Measurements from ENCODE around the gene ABCC11.

Gene ABCC11

GRCh38 chr16:48256579-48257177, 9.3 kb upstream of the ABCC11 start:
- TF ChIP-seq POLR2AphosphoS5 (IDR thresholded peaks at IDR 0.05; ENCODE audit: low read depth, low read length) (no peak), FOXP2 (optimal IDR thresholded peaks at IDR 0.05; ENCODE audit: borderline replicate concordance, extremely low read depth, extremely low read length, insufficient read depth) (no peak), REST (IDR thresholded peaks at IDR 0.05; ENCODE audit: insufficient read depth in 1 of 2, low read depth in 2 of 2, low read length in 2 of 2) (no peak), TAF1 (IDR thresholded peaks at IDR 0.05; ENCODE audit: borderline replicate concordance, insufficient read depth, low read length) (no peak), SIN3A (IDR thresholded peaks at IDR 0.05; ENCODE audit: borderline replicate concordance, insufficient read depth, low read length) (no peak)

- no peak for TF ChIP-seq POLR2AphosphoS5 (IDR thresholded peaks at IDR 0.05; ENCODE audit: low read depth, low read length)
- TF ChIP-seq TAF1 (IDR thresholded peaks at IDR 0.05; ENCODE audit: borderline replicate concordance, insufficient read depth, low read length): no peak
- TF ChIP-seq SIN3A (IDR thresholded peaks at IDR 0.05; ENCODE audit: borderline replicate concordance, insufficient read depth, low read length): no peak
- TF ChIP-seq REST (IDR thresholded peaks at IDR 0.05; ENCODE audit: insufficient read depth in 1 of 2, low read depth in 2 of 2, low read length in 2 of 2): no peak
- TF ChIP-seq FOXP2 (optimal IDR thresholded peaks at IDR 0.05; ENCODE audit: borderline replicate concordance, extremely low read depth, extremely low read length, insufficient read depth): no peak
Measured at GRCh38 chr16:48252013-48252412, 4.7 kb upstream of the ABCC11 start.

GRCh38 chr16:48250520-48251278, 3.4 kb upstream of the ABCC11 start:
- TF ChIP-seq REST (IDR thresholded peaks at IDR 0.05; ENCODE audit: insufficient read depth in 1 of 2, low read depth in 2 of 2, low read length in 2 of 2): no peak
- no peak for TF ChIP-seq FOXP2 (optimal IDR thresholded peaks at IDR 0.05; ENCODE audit: borderline replicate concordance, extremely low read depth, extremely low read length, insufficient read depth)
- TF ChIP-seq SIN3A (IDR thresholded peaks at IDR 0.05; ENCODE audit: borderline replicate concordance, insufficient read depth, low read length): no peak
- no peak for TF ChIP-seq TAF1 (IDR thresholded peaks at IDR 0.05; ENCODE audit: borderline replicate concordance, insufficient read depth, low read length)
- TF ChIP-seq POLR2AphosphoS5 (IDR thresholded peaks at IDR 0.05; ENCODE audit: low read depth, low read length): no peak

GRCh38 chr16:48246066-48246465, 1.3 kb downstream of the ABCC11 start:
- TF ChIP-seq FOXP2 (optimal IDR thresholded peaks at IDR 0.05; ENCODE audit: borderline replicate concordance, extremely low read depth, extremely low read length, insufficient read depth) (no peak), REST (IDR thresholded peaks at IDR 0.05; ENCODE audit: insufficient read depth in 1 of 2, low read depth in 2 of 2, low read length in 2 of 2) (no peak), POLR2AphosphoS5 (IDR thresholded peaks at IDR 0.05; ENCODE audit: low read depth, low read length) (no peak), SIN3A (IDR thresholded peaks at IDR 0.05; ENCODE audit: borderline replicate concordance, insufficient read depth, low read length) (no peak), TAF1 (IDR thresholded peaks at IDR 0.05; ENCODE audit: borderline replicate concordance, insufficient read depth, low read length) (no peak)

Measured in PFSK-1 (cell line).